Measurements from ENCODE around the gene LRRC63. TPM values are rescaled to one million over a fixed set of nuclear protein-coding genes. Genes with fewer than 3 reads are reported as not detected.

LRRC63 gene
- total and polyA plus RNA-seq, 7 donors = 0.03 to 0.04 TPM; not detected in 5

DNA sequence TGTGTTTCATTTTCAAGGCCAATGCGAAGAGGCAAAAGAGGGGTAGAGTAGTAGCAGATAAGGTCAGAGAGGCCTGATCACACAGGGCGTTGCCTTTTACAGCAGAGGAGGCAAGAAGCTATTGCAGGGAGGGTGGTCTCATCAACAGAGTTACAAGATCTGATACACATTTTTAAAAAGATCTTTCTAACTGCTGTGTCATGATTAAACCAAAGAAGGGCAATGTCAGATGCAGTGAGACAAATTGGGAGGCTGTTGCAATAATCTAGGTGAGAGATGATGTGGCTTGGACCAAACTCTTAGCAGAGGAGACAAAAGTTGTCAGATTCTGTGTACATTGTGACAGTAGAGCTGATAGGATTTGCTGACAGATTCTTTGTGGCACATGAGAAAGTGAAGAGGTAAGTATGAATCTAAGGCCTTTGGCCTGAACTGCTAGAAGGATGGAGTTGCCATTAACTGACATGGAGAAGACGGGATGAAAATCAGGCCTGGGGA is 13.0 kb upstream of the LRRC63 start:
- H3K36me3 ChIP-seq (ENCODE audit: insufficient read depth in 1 of 2, low read depth in 1 of 2) = no peaks in the 10 kb centered on the region
- ATAC-seq (no peak), DNase-seq (no peak)
- no peaks in the 10 kb centered on the region for H3K9me3 ChIP-seq
- no peak overlapping the region for H3K4me3 ChIP-seq
- no peak overlapping the region for H3K27ac ChIP-seq
- TF ChIP-seq, protein P1, sequence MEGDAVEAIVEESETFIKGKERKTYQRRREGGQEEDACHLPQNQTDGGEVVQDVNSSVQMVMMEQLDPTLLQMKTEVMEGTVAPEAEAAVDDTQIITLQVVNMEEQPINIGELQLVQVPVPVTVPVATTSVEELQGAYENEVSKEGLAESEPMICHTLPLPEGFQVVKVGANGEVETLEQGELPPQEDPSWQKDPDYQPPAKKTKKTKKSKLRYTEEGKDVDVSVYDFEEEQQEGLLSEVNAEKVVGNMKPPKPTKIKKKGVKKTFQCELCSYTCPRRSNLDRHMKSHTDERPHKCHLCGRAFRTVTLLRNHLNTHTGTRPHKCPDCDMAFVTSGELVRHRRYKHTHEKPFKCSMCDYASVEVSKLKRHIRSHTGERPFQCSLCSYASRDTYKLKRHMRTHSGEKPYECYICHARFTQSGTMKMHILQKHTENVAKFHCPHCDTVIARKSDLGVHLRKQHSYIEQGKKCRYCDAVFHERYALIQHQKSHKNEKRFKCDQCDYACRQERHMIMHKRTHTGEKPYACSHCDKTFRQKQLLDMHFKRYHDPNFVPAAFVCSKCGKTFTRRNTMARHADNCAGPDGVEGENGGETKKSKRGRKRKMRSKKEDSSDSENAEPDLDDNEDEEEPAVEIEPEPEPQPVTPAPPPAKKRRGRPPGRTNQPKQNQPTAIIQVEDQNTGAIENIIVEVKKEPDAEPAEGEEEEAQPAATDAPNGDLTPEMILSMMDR (IDR thresholded peaks at IDR 0.05) = no peak
- no peaks in the 10 kb centered on the region for H3K27me3 ChIP-seq (ENCODE audit: insufficient read depth in 3 of 3, low read length in 2 of 3)
- intact Hi-C loops (cut with DNase I) = no loop called here
- H3K4me1 ChIP-seq = no peaks in the 10 kb centered on the region
- 83 to 89% (median 85%) methylated on average over 3 of the region's 3 CpGs for WGBS, 3 donors

DNA sequence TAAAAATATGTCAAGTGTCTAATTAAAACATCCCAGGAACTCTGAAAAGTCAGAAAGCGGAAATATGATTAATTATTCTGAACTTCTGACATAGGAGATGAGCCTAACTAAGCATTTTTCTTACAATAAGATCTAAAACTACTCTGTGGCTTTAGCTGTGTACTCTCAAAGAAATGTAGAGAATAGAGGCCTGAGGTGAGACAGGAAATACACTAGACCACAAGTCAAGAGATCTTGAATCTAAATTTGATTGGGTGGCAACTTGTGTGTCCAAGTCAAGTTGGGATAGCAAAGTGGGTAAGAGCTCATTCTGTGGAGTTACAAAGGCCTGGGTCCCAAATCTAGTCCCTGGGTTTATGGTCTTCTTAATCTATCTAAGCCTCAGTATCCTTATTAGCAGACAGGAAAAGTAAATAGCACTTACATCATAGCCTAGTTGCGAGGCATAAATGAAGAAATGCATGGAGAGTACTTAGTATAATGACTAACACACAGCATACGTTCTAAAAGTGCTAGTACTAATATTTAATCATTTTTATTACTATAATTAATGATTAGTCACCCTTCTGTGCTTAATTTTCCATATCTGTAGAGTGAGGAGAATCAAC is 9.4 kb upstream of the LRRC63 start:
- ATAC-seq = no peak
- no peak for DNase-seq
- TF ChIP-seq, protein P1 (IDR thresholded peaks at IDR 0.05) = no peak
- no peak overlapping the region for H3K27ac ChIP-seq
- intact Hi-C loops (cut with DNase I) = no loop called here
- H3K4me3 ChIP-seq = no peak overlapping the region
- H3K27me3 ChIP-seq (ENCODE audit: insufficient read depth in 3 of 3, low read length in 2 of 3) = no peaks in the 10 kb centered on the region
- H3K36me3 ChIP-seq (ENCODE audit: insufficient read depth in 1 of 2, low read depth in 1 of 2) = no peaks in the 10 kb centered on the region
- H3K4me1 ChIP-seq = no peaks in the 10 kb centered on the region
- 79 to 86% (median 85%) methylated on average over 3 of the region's 3 CpGs for WGBS, 3 donors
- H3K9me3 ChIP-seq = no peaks in the 10 kb centered on the region

DNA sequence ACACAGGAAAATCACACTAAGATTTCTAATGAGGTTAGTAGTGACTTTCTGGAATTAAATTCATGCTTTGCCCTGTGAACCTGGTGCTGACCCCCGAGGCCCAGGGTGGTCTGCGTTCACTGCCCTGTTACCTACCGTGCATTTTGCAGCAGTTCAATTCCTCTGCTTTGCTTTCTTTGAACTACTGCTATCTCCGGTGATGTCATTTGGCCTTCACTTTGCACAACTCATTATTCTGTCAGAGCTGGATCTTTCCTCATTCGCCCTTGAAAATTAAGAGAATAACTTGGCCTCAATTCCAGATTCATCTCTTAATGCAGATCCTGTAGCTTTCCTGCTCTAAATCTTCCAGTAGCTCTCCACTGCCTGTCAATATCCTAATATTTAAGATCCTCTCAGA is 8.8 kb upstream of the LRRC63 start:
- TF ChIP-seq, protein P1 (IDR thresholded peaks at IDR 0.05) = no peak
- 78 to 79% (median 78%) methylated on average over 5 of the region's 5 CpGs for WGBS, 3 donors

DNA sequence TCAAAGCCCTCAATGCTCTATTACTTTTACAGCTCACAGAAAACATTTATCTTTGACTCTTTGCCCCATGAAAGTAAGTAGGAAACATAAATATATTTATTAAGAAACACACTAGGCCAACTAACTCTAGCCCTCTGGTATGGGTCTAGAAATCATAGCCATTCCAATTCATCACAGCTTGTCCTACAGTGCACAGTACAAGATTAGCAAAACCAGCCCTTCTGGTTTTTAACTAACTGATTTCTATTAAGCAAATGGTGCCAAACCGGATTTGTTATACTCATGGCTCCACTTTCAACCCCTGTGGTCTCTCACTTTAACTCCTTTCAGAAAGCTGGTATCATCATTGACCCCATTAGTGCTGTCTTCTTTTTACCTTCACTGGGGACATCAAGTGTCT is 5.6 kb upstream of the LRRC63 start:
- no peak overlapping the region for H3K4me3 ChIP-seq
- no peaks in the 10 kb centered on the region for H3K9me3 ChIP-seq
- intact Hi-C loops (cut with DNase I) = no loop called here
- no peak for DNase-seq
- no peak overlapping the region for H3K27ac ChIP-seq
- H3K27me3 ChIP-seq (ENCODE audit: insufficient read depth in 3 of 3, low read length in 2 of 3) = peaks cover 0 to 3% (median 0%) of the 10 kb centered on the region in 3 donors
- no peaks in the 10 kb centered on the region for H3K36me3 ChIP-seq (ENCODE audit: insufficient read depth in 1 of 2, low read depth in 1 of 2)
- TF ChIP-seq, protein P1 (IDR thresholded peaks at IDR 0.05) = no peak
- H3K4me1 ChIP-seq = no peaks in the 10 kb centered on the region
- 74 to 94% (median 85%) methylated on average over 1 of the region's 1 CpG for WGBS, 3 donors
- ATAC-seq = no peak

More for the DNA sequence above, 8.8 kb upstream of the LRRC63 start:
- no peak for DNase-seq
- ATAC-seq = no peak
- no peak overlapping the region for H3K27ac ChIP-seq
- no peaks in the 10 kb centered on the region for H3K4me1 ChIP-seq
- no peak overlapping the region for H3K4me3 ChIP-seq
- H3K27me3 ChIP-seq (ENCODE audit: insufficient read depth in 3 of 3, low read length in 2 of 3) = no peaks in the 10 kb centered on the region
- intact Hi-C loops (cut with DNase I) = no loop called here
- no peaks in the 10 kb centered on the region for H3K36me3 ChIP-seq (ENCODE audit: insufficient read depth in 1 of 2, low read depth in 1 of 2)
- H3K9me3 ChIP-seq = no peaks in the 10 kb centered on the region

DNA sequence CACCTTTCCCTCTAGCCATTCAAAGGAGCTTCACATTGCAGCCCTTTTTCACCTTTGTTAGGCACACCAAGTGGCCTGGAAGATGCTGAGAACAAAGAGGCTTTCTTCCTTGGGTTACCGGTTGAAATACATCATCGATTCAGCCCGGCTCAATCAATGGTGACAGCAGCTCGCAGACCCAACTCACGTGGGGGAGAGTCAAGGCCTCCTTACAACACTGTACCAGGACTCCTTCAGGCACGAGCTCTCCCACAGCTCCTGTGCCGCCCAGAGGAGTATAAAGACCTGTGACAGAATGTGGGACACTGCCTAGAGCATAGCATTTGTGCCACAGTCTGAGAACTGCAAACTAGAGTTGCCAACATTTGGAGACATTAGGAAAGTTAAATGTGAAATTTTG is 3.9 kb upstream of the LRRC63 start:
- ATAC-seq (no peak), DNase-seq (no peak)
- Histone ChIP-seq H3K27me3 (ENCODE audit: insufficient read depth in 3 of 3, low read length in 2 of 3) (peaks cover 0 to 3% (median 0%) of the 10 kb centered on the region in 3 donors), H3K36me3 (ENCODE audit: insufficient read depth in 1 of 2, low read depth in 1 of 2) (no peaks in the 10 kb centered on the region), H3K4me1 (no peaks in the 10 kb centered on the region), H3K27ac (no peak overlapping the region), H3K4me3 (no peak overlapping the region), H3K9me3 (no peaks in the 10 kb centered on the region)
- WGBS, 3 donors = 72 to 79% (median 73%) methylated on average over 7 of the region's 7 CpGs
- intact Hi-C loops (cut with DNase I) = no loop called here
- TF ChIP-seq, protein P1 (IDR thresholded peaks at IDR 0.05) = no peak
